ENCODE results near the gene HES4.
"Not testable (repeated sequence)": the region's sequence is repeated elsewhere in the genome, so short reads cannot be mapped to it uniquely, and the experiment has no call there.

- TF ChIP-seq CTCF (IDR thresholded peaks at IDR 0.05; ENCODE audit: insufficient read depth, low read depth, low read length); EZH2 (IDR thresholded peaks at IDR 0.05; ENCODE audit: insufficient read depth, low read length): not testable (repeated sequence)
Measured at GRCh38 chr1:976791-977190, 23.1 kb downstream of the HES4 start.
